Dendritic cell treated with granulocyte-macrophage colony-stimulating factor and Interleukin-4, amounts not matched to agents 40 ng/mL and 50 ng/mL, for 4 days (primary cell): ENCODE measurements around the gene BMP15.

Experiments used
- H3K27ac Mint-ChIP-seq: one replicate; pipeline ENCODE4 v1.8.0; 2022; ENCODE audit warnings: mild to moderate bottlenecking, mixed read lengths
- H3K27me3 Mint-ChIP-seq: one replicate; pipeline ENCODE4 v1.8.0; 2022; ENCODE audit warnings: mild to moderate bottlenecking, mixed read lengths
- H3K36me3 Mint-ChIP-seq: one replicate; pipeline ENCODE4 v1.8.0; 2022; ENCODE audit warnings: low read depth, mixed read lengths
- H3K4me1 Mint-ChIP-seq: one replicate; pipeline ENCODE4 v1.8.0; 2022; ENCODE audit warnings: low read depth, mixed read lengths
- H3K4me3 Mint-ChIP-seq: one replicate; pipeline ENCODE4 v1.8.0; 2022; ENCODE audit warnings: mild to moderate bottlenecking, moderate library complexity, mixed read lengths
- H3K9me3 Mint-ChIP-seq: one replicate; pipeline ENCODE4 v1.8.0; 2022; ENCODE audit warnings: mixed read lengths
- intact Hi-C: fragments of 100-400 bp; cut with micrococcal nuclease; formaldehyde crosslinking; loops from one replicate; pipeline ENCODE4 v1.15.0; 2022

Gene BMP15

GRCh38 chrX:50910685-50911176 is at the start of gene BMP15:
Gene BMP15 (plus strand): TSS chrX:50910735. CDS start chrX:50910784, 49 bp downstream.
- Mint-ChIP-seq H3K4me1 (no peaks in the 10 kb centered on the region), H3K27me3 (no peaks in the 10 kb centered on the region), H3K4me3 (no peak within 1 kb of the TSS), H3K36me3 (no peaks in the 10 kb centered on the region), H3K9me3 (no peaks in the 10 kb centered on the region), H3K27ac (no peak within 1 kb of the TSS)
- intact Hi-C loops: no loop called here

- no peaks in the 10 kb centered on the region for H3K4me1 Mint-ChIP-seq
- no peaks in the 10 kb centered on the region for H3K9me3 Mint-ChIP-seq
- no peaks in the 10 kb centered on the region for H3K27me3 Mint-ChIP-seq
- intact Hi-C loops: no loop called here
- H3K27ac Mint-ChIP-seq: no peak overlapping the region
- H3K4me3 Mint-ChIP-seq: no peak overlapping the region
- H3K36me3 Mint-ChIP-seq: no peaks in the 10 kb centered on the region
Observed at GRCh38 chrX:50863471-50863870, 47.1 kb upstream of the BMP15 start.

- intact Hi-C loops: no loop called here
- Mint-ChIP-seq H3K27me3 (no peaks in the 10 kb centered on the region), H3K9me3 (no peaks in the 10 kb centered on the region), H3K4me1 (no peaks in the 10 kb centered on the region), H3K4me3 (no peak overlapping the region), H3K27ac (no peak overlapping the region), H3K36me3 (no peaks in the 10 kb centered on the region)
Observed at GRCh38 chrX:50865311-50865710, 45.2 kb upstream of the BMP15 start.

GRCh38 chrX:50871922-50872453 is 38.5 kb upstream of the BMP15 start:
- intact Hi-C loops: no loop called here
- Mint-ChIP-seq H3K4me3 (no peak overlapping the region), H3K36me3 (no peaks in the 10 kb centered on the region), H3K27ac (no peak overlapping the region), H3K9me3 (no peaks in the 10 kb centered on the region), H3K27me3 (no peaks in the 10 kb centered on the region), H3K4me1 (no peaks in the 10 kb centered on the region)

GRCh38 chrX:50874876-50875275 is 35.7 kb upstream of the BMP15 start:
- Mint-ChIP-seq H3K27me3 (no peaks in the 10 kb centered on the region), H3K4me3 (no peak overlapping the region), H3K4me1 (no peaks in the 10 kb centered on the region), H3K9me3 (no peaks in the 10 kb centered on the region), H3K36me3 (no peaks in the 10 kb centered on the region), H3K27ac (no peak overlapping the region)
- intact Hi-C loops: no loop called here

- H3K27me3 Mint-ChIP-seq: no peaks in the 10 kb centered on the region
- no peak overlapping the region for H3K27ac Mint-ChIP-seq
- H3K9me3 Mint-ChIP-seq: no peaks in the 10 kb centered on the region
- peaks cover 5% of the 10 kb centered on the region for H3K4me1 Mint-ChIP-seq
- intact Hi-C loops: no loop called here
- H3K4me3 Mint-ChIP-seq: no peak overlapping the region
- no peaks in the 10 kb centered on the region for H3K36me3 Mint-ChIP-seq
Observed at GRCh38 chrX:50876551-50876950, 34.0 kb upstream of the BMP15 start.

- no peaks in the 10 kb centered on the region for H3K27me3 Mint-ChIP-seq
- H3K27ac Mint-ChIP-seq: no peak overlapping the region
- no peaks in the 10 kb centered on the region for H3K9me3 Mint-ChIP-seq
- peaks cover 5% of the 10 kb centered on the region for H3K4me1 Mint-ChIP-seq
- intact Hi-C loops: no loop called here
- H3K36me3 Mint-ChIP-seq: no peaks in the 10 kb centered on the region
- no peak overlapping the region for H3K4me3 Mint-ChIP-seq
Observed at GRCh38 chrX:50877310-50877709, 33.2 kb upstream of the BMP15 start.

GRCh38 chrX:50881028-50881427 is 29.5 kb upstream of the BMP15 start:
- intact Hi-C loops: no loop called here
- Mint-ChIP-seq H3K27ac (no peak overlapping the region), H3K27me3 (no peaks in the 10 kb centered on the region), H3K4me3 (no peak overlapping the region), H3K36me3 (no peaks in the 10 kb centered on the region), H3K9me3 (no peaks in the 10 kb centered on the region), H3K4me1 (peaks cover 5% of the 10 kb centered on the region)

GRCh38 chrX:50888884-50889283 is 21.7 kb upstream of the BMP15 start:
- Mint-ChIP-seq H3K4me1 (no peaks in the 10 kb centered on the region), H3K4me3 (no peak overlapping the region), H3K9me3 (no peaks in the 10 kb centered on the region), H3K27me3 (no peaks in the 10 kb centered on the region), H3K36me3 (no peaks in the 10 kb centered on the region), H3K27ac (no peak overlapping the region)
- intact Hi-C loops: no loop called here

GRCh38 chrX:50889582-50889981 is 21.0 kb upstream of the BMP15 start:
- H3K9me3 Mint-ChIP-seq: no peaks in the 10 kb centered on the region
- no peaks in the 10 kb centered on the region for H3K4me1 Mint-ChIP-seq
- H3K27ac Mint-ChIP-seq: no peak overlapping the region
- intact Hi-C loops: no loop called here
- no peaks in the 10 kb centered on the region for H3K27me3 Mint-ChIP-seq
- H3K36me3 Mint-ChIP-seq: no peaks in the 10 kb centered on the region
- H3K4me3 Mint-ChIP-seq: no peak overlapping the region

GRCh38 chrX:50893047-50893446 is 17.5 kb upstream of the BMP15 start:
- Mint-ChIP-seq H3K36me3 (no peaks in the 10 kb centered on the region), H3K4me1 (no peaks in the 10 kb centered on the region), H3K27ac (no peak overlapping the region), H3K4me3 (no peak overlapping the region), H3K9me3 (no peaks in the 10 kb centered on the region), H3K27me3 (no peaks in the 10 kb centered on the region)
- intact Hi-C loops: no loop called here

- no peaks in the 10 kb centered on the region for H3K9me3 Mint-ChIP-seq
- H3K4me1 Mint-ChIP-seq: no peaks in the 10 kb centered on the region
- intact Hi-C loops: no loop called here
- H3K27me3 Mint-ChIP-seq: no peaks in the 10 kb centered on the region
- H3K27ac Mint-ChIP-seq: no peak overlapping the region
- H3K4me3 Mint-ChIP-seq: no peak overlapping the region
- H3K36me3 Mint-ChIP-seq: no peaks in the 10 kb centered on the region
Observed at GRCh38 chrX:50893466-50893865, 17.1 kb upstream of the BMP15 start.

GRCh38 chrX:50905334-50905733 is 5.2 kb upstream of the BMP15 start:
- Mint-ChIP-seq H3K27me3 (no peaks in the 10 kb centered on the region), H3K4me1 (no peaks in the 10 kb centered on the region), H3K36me3 (no peaks in the 10 kb centered on the region), H3K27ac (no peak overlapping the region), H3K4me3 (no peak overlapping the region), H3K9me3 (no peaks in the 10 kb centered on the region)
- intact Hi-C loops: no loop called here

GRCh38 chrX:50913520-50913919 is 3.0 kb downstream of the BMP15 start:
- intact Hi-C loops: no loop called here
- Mint-ChIP-seq H3K4me1 (no peaks in the 10 kb centered on the region), H3K9me3 (no peaks in the 10 kb centered on the region), H3K36me3 (no peaks in the 10 kb centered on the region), H3K4me3 (no peak overlapping the region), H3K27me3 (no peaks in the 10 kb centered on the region), H3K27ac (no peak overlapping the region)

GRCh38 chrX:50920132-50920531 is 9.6 kb downstream of the BMP15 start:
- Mint-ChIP-seq H3K4me1 (no peaks in the 10 kb centered on the region), H3K4me3 (no peak overlapping the region), H3K27ac (no peak overlapping the region), H3K36me3 (no peaks in the 10 kb centered on the region), H3K9me3 (no peaks in the 10 kb centered on the region), H3K27me3 (no peaks in the 10 kb centered on the region)
- intact Hi-C loops: no loop called here
